ENCODE results near the gene PDGFRB. TPM values are rescaled to one million over a fixed set of nuclear protein-coding genes. Genes with fewer than 3 reads are reported as not detected.

The PDGFRB gene
- total and polyA plus RNA-seq, 2 of the 8 experiments (the other 6 are each of a cell fraction or from before 2014, with no cell fraction given): 4.2 to 13.7 TPM

DNA sequence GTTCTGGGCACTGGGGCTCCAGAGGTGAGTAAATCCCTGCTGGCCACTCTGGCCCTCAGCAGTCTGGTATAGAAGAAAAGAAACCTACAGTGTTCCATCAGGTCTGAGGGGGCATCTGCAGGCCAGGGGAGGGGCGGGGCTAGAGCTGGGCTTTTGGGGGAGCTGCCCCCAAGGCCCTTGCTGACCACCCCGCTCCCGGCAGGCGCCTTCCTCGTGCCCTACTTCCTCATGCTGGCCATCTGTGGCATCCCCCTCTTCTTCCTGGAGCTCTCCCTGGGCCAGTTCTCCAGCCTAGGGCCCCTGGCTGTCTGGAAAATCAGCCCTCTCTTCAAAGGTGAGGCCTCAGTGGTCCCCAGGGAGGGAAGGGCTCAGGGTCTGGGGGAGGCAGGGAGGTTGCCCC, 40.9 kb upstream of the PDGFRB start (continued):
- TF ChIP-seq, protein P1, sequence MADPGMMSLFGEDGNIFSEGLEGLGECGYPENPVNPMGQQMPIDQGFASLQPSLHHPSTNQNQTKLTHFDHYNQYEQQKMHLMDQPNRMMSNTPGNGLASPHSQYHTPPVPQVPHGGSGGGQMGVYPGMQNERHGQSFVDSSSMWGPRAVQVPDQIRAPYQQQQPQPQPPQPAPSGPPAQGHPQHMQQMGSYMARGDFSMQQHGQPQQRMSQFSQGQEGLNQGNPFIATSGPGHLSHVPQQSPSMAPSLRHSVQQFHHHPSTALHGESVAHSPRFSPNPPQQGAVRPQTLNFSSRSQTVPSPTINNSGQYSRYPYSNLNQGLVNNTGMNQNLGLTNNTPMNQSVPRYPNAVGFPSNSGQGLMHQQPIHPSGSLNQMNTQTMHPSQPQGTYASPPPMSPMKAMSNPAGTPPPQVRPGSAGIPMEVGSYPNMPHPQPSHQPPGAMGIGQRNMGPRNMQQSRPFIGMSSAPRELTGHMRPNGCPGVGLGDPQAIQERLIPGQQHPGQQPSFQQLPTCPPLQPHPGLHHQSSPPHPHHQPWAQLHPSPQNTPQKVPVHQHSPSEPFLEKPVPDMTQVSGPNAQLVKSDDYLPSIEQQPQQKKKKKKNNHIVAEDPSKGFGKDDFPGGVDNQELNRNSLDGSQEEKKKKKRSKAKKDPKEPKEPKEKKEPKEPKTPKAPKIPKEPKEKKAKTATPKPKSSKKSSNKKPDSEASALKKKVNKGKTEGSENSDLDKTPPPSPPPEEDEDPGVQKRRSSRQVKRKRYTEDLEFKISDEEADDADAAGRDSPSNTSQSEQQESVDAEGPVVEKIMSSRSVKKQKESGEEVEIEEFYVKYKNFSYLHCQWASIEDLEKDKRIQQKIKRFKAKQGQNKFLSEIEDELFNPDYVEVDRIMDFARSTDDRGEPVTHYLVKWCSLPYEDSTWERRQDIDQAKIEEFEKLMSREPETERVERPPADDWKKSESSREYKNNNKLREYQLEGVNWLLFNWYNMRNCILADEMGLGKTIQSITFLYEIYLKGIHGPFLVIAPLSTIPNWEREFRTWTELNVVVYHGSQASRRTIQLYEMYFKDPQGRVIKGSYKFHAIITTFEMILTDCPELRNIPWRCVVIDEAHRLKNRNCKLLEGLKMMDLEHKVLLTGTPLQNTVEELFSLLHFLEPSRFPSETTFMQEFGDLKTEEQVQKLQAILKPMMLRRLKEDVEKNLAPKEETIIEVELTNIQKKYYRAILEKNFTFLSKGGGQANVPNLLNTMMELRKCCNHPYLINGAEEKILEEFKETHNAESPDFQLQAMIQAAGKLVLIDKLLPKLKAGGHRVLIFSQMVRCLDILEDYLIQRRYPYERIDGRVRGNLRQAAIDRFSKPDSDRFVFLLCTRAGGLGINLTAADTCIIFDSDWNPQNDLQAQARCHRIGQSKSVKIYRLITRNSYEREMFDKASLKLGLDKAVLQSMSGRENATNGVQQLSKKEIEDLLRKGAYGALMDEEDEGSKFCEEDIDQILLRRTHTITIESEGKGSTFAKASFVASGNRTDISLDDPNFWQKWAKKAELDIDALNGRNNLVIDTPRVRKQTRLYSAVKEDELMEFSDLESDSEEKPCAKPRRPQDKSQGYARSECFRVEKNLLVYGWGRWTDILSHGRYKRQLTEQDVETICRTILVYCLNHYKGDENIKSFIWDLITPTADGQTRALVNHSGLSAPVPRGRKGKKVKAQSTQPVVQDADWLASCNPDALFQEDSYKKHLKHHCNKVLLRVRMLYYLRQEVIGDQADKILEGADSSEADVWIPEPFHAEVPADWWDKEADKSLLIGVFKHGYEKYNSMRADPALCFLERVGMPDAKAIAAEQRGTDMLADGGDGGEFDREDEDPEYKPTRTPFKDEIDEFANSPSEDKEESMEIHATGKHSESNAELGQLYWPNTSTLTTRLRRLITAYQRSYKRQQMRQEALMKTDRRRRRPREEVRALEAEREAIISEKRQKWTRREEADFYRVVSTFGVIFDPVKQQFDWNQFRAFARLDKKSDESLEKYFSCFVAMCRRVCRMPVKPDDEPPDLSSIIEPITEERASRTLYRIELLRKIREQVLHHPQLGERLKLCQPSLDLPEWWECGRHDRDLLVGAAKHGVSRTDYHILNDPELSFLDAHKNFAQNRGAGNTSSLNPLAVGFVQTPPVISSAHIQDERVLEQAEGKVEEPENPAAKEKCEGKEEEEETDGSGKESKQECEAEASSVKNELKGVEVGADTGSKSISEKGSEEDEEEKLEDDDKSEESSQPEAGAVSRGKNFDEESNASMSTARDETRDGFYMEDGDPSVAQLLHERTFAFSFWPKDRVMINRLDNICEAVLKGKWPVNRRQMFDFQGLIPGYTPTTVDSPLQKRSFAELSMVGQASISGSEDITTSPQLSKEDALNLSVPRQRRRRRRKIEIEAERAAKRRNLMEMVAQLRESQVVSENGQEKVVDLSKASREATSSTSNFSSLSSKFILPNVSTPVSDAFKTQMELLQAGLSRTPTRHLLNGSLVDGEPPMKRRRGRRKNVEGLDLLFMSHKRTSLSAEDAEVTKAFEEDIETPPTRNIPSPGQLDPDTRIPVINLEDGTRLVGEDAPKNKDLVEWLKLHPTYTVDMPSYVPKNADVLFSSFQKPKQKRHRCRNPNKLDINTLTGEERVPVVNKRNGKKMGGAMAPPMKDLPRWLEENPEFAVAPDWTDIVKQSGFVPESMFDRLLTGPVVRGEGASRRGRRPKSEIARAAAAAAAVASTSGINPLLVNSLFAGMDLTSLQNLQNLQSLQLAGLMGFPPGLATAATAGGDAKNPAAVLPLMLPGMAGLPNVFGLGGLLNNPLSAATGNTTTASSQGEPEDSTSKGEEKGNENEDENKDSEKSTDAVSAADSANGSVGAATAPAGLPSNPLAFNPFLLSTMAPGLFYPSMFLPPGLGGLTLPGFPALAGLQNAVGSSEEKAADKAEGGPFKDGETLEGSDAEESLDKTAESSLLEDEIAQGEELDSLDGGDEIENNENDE (IDR thresholded peaks at IDR 0.05; ENCODE audit: insufficient replicate concordance, low read length): no peak
- TF ChIP-seq SIN3A (conservative IDR thresholded peaks at IDR 0.05 in 1 of 2, IDR thresholded peaks at IDR 0.05 in 1 of 2; ENCODE audit: low read depth in 1 of 2, low read length in 2 of 2): no peak
- TF ChIP-seq RNF2 (IDR thresholded peaks at IDR 0.05; ENCODE audit: borderline replicate concordance, low read depth, low read length, missing control alignments, poor library complexity, severe bottlenecking): no peak

Measured in H1 (cell line).